Activated B cell treated with CpG ODN at 0.5 μM for 24 hours (primary cell): ENCODE data around the gene SMIM10L2A. TPM values are rescaled to one million over a fixed set of nuclear protein-coding genes. Genes with fewer than 3 reads are reported as not detected.
"Not testable (repeated sequence)": the region's sequence is repeated elsewhere in the genome, so short reads cannot be mapped to it uniquely, and the experiment has no call there.

Experiments used
- ATAC-seq: fragments of 200-7000 bp; cut with Tn5 transposase; one replicate; pipeline ENCODE4 v1.10.0; 2021; ENCODE audit warnings: low read depth, mild to moderate bottlenecking, moderate library complexity
- CTCF ChIA-PET: fragments of 350-600 bp; sonication (Branson Sonifier 250); formaldehyde crosslinking; loops from one replicate; lab custom pipeline; 2021; ENCODE audit warnings: antibody characterized with exemption; lab: Charles Lee
- POLR2A ChIA-PET: fragments of 350-600 bp; sonication (Branson Sonifier 250); formaldehyde crosslinking; loops from one replicate; lab custom pipeline; 2021; ENCODE audit warnings: antibody characterized with exemption; lab: Charles Lee
- DNase-seq: peaks from one replicate; pipeline ENCODE4 v3.0.0; 2022
- H3K27ac Mint-ChIP-seq: one replicate; pipeline ENCODE4 v1.8.0; 2020; ENCODE audit warnings: mixed read lengths
- H3K27me3 Mint-ChIP-seq: one replicate; pipeline ENCODE4 v1.8.0; 2021; ENCODE audit warnings: mixed read lengths
- H3K36me3 Mint-ChIP-seq: one replicate; pipeline ENCODE4 v1.8.0; 2021; ENCODE audit warnings: low read depth, mixed read lengths
- H3K4me1 Mint-ChIP-seq: one replicate; pipeline ENCODE4 v1.8.0; 2021; ENCODE audit warnings: mixed read lengths
- H3K4me3 Mint-ChIP-seq: one replicate; pipeline ENCODE4 v1.8.0; 2020; ENCODE audit warnings: mild to moderate bottlenecking, mixed read lengths
- H3K9me3 Mint-ChIP-seq: one replicate; pipeline ENCODE4 v1.8.0; 2020; ENCODE audit warnings: mixed read lengths
- CTCF ChIP-seq: fragments of 200-600 bp; IDR thresholded peaks from one replicate; pipeline ENCODE4 v1.8.0; 2022; ENCODE audit warnings: antibody characterized with exemption, mild to moderate bottlenecking
- intact Hi-C: fragments of 100-400 bp; cut with micrococcal nuclease; formaldehyde crosslinking; loops from one replicate; pipeline ENCODE4 v1.15.1; 2024
- total RNA-seq: library from RNA; stranded (reverse); gene quantifications from 2 replicates; pipeline ENCODE4 v1.2.3, GENCODE V29; 2022

Gene SMIM10L2A
- total RNA-seq, 1 donor from 2014 or later, result 0.11 TPM

- CTCF ChIA-PET, result no interaction called here
These were observed 210 bp upstream of the SMIM10L2A start for GRCh38 chrX:135421537-135421931.

GRCh38 chrX:135422810-135423168 lies 1.0 kb downstream of the SMIM10L2A start:
- DNase-seq, H3K27me3 Mint-ChIP-seq, H3K4me1 Mint-ChIP-seq, H3K27ac Mint-ChIP-seq, POLR2A ChIA-PET, CTCF ChIA-PET, H3K9me3 Mint-ChIP-seq, ATAC-seq, H3K36me3 Mint-ChIP-seq: not testable (repeated sequence)
- intact Hi-C loops, result loop anchor here (5.0 kb wide), 2 partner anchors 100 to 550 kb away; partner anchors contain the start of genes INTS6L and MMGT1
- peak overlapping the region; percentile 44 for H3K4me3 Mint-ChIP-seq

More at GRCh38 chrX:135421537-135421931, 210 bp upstream of the SMIM10L2A start:
- no peaks in the 10 kb centered on the region for H3K36me3 Mint-ChIP-seq
- TF ChIP-seq CTCF, result no peak
- intact Hi-C loops, result loop anchor here (2.0 to 5.0 kb wide), 3 partner anchors 101 to 1075 kb away; partner anchors contain the start of genes HTATSF1, INTS6L and MMGT1
- peaks cover 5% of the 10 kb centered on the region for H3K27me3 Mint-ChIP-seq
- H3K27ac Mint-ChIP-seq, result no peak overlapping the region
- ATAC-seq (peak; percentile 95), DNase-seq (peak; percentile 76)
- POLR2A ChIA-PET, result interaction anchor here (0.6 to 1.2 kb wide), 2 partner anchors 126 to 552 kb away, joined by 3 read pairs; partner anchors contain the start of gene MMGT1
- H3K4me1 Mint-ChIP-seq, result peaks cover 4% of the 10 kb centered on the region
- no peaks in the 10 kb centered on the region for H3K9me3 Mint-ChIP-seq
- peak overlapping the region; percentile 64 for H3K4me3 Mint-ChIP-seq

GRCh38 chrX:135423173-135423864 lies 1.6 kb downstream of the SMIM10L2A start:
- POLR2A ChIA-PET, H3K9me3 Mint-ChIP-seq, H3K4me1 Mint-ChIP-seq, CTCF ChIA-PET, ATAC-seq, DNase-seq, H3K4me3 Mint-ChIP-seq, H3K27me3 Mint-ChIP-seq, H3K27ac Mint-ChIP-seq, H3K36me3 Mint-ChIP-seq: not testable (repeated sequence)
- intact Hi-C loops, result loop anchor here (5.0 kb wide), 2 partner anchors 99 to 549 kb away; partner anchors contain the start of genes INTS6L and MMGT1

- Mint-ChIP-seq H3K27ac (no peak overlapping the region), H3K9me3 (no peaks in the 10 kb centered on the region), H3K4me1 (peaks cover 4% of the 10 kb centered on the region), H3K4me3 (no peak overlapping the region), H3K27me3 (peaks cover 2% of the 10 kb centered on the region), H3K36me3 (no peaks in the 10 kb centered on the region)
- DNase-seq (no peak), ATAC-seq (no peak)
- POLR2A ChIA-PET, result no interaction called here
- no peak for TF ChIP-seq CTCF
- intact Hi-C loops, result loop anchor here (5.0 kb wide), 2 partner anchors 98 to 548 kb away; partner anchors contain the start of genes INTS6L and MMGT1
- CTCF ChIA-PET, result no interaction called here
These were observed 2.7 kb downstream of the SMIM10L2A start for GRCh38 chrX:135424469-135424868.

GRCh38 chrX:135425026-135425965 lies 3.6 kb downstream of the SMIM10L2A start:
- no peak for ATAC-seq
- no peaks in the 10 kb centered on the region for H3K9me3 Mint-ChIP-seq
- DNase-seq, result no peak
- CTCF ChIA-PET, result no interaction called here
- intact Hi-C loops, result no loop called here
- H3K4me3 Mint-ChIP-seq, result no peak overlapping the region
- POLR2A ChIA-PET, result no interaction called here
- H3K27me3 Mint-ChIP-seq, result peaks cover 2% of the 10 kb centered on the region
- H3K27ac Mint-ChIP-seq, result no peak overlapping the region
- no peaks in the 10 kb centered on the region for H3K36me3 Mint-ChIP-seq
- peaks cover 4% of the 10 kb centered on the region for H3K4me1 Mint-ChIP-seq
- no peak for TF ChIP-seq CTCF

GRCh38 chrX:135429429-135429828 lies 7.7 kb downstream of the SMIM10L2A start:
- no peak for TF ChIP-seq CTCF
- Mint-ChIP-seq H3K27ac (no peak overlapping the region), H3K9me3 (peaks cover 6% of the 10 kb centered on the region), H3K27me3 (peaks cover 1% of the 10 kb centered on the region), H3K4me3 (no peak overlapping the region), H3K4me1 (no peaks in the 10 kb centered on the region), H3K36me3 (no peaks in the 10 kb centered on the region)
- ChIA-PET CTCF (no interaction called here), POLR2A (no interaction called here)
- DNase-seq (no peak), ATAC-seq (no peak)
- intact Hi-C loops, result no loop called here
